ENCODE data around the gene PLEKHG3. TPM values are rescaled to one million over a fixed set of nuclear protein-coding genes. Genes with fewer than 3 reads are reported as not detected.

Gene PLEKHG3
- total RNA-seq, 1 donor from 2014 or later: 10.1 TPM

- Mint-ChIP-seq H3K9me3 (ENCODE audit: unreplicated experiment) (peaks cover 7% of the 10 kb centered on the region), H3K4me1 (ENCODE audit: low read depth, unreplicated experiment) (peaks cover 12% of the 10 kb centered on the region), H3K27me3 (ENCODE audit: unreplicated experiment) (peaks cover 10% of the 10 kb centered on the region), H3K4me3 (ENCODE audit: unreplicated experiment) (no peak overlapping the region), H3K27ac (ENCODE audit: unreplicated experiment) (no peak overlapping the region), H3K36me3 (ENCODE audit: unreplicated experiment) (no peaks in the 10 kb centered on the region)
- no peak for TF ChIP-seq CTCF (IDR thresholded peaks at IDR 0.05; ENCODE audit: partially characterized antibody, unreplicated experiment)
- no peak for DNase-seq
Observed at GRCh38 chr14:64768401-64769095, 64.3 kb downstream of the PLEKHG3 start.

DNA sequence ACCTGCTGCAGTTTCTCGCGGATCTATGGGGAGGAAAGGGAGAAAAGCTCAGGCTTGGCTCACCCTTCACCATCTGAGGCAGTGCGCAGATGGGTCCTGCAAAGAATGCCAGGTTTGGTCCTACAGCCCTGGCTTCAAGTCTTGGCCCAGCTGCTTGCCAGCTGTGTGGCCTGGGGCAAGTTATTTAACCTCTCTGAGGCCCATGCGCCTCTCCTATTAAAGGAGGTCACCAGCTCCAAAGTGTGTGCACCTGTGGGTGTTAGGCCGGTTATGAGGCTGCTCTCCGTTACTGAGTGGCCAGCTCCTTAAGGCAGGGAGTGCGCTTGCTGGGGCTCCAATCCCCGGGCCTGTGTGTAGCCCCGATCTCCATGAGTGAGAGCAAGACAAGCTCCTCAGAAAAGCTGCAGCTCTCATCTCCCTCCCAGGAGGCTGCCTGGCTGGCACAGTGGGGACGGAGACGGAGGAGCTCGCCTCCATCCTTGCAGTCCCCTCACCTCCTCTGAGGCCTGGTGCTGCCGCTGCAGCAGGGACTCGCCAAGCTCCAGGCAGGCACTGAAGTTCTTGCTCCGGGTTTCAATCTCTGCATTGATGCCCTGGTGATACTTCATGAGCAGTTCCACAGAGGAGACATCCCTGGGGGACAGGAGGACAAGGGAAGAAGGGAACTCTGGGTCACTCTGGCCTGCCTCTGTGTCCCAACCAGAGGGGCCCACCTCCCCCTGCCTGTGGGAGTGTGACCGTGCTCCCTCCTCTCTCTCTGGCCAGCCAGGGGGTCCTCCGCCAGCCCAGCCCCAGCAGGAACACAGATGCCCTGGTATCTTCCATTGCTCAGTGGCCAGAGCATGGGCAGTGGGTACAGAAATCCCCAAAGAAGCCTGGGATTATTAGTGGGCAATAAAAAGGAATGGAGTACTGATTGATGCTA, 65.1 kb downstream of the PLEKHG3 start:
- TF ChIP-seq CTCF (IDR thresholded peaks at IDR 0.05; ENCODE audit: partially characterized antibody, unreplicated experiment): no peak
- DNase-seq: no peak
- Mint-ChIP-seq H3K9me3 (ENCODE audit: unreplicated experiment) (peaks cover 7% of the 10 kb centered on the region), H3K4me1 (ENCODE audit: low read depth, unreplicated experiment) (peaks cover 5% of the 10 kb centered on the region), H3K27me3 (ENCODE audit: unreplicated experiment) (peaks cover 10% of the 10 kb centered on the region), H3K4me3 (ENCODE audit: unreplicated experiment) (no peak overlapping the region), H3K36me3 (ENCODE audit: unreplicated experiment) (no peaks in the 10 kb centered on the region), H3K27ac (ENCODE audit: unreplicated experiment) (no peak overlapping the region)

- Mint-ChIP-seq H3K36me3 (ENCODE audit: unreplicated experiment) (peaks cover under 1% of the 10 kb centered on the region), H3K27me3 (ENCODE audit: unreplicated experiment) (peaks cover 10% of the 10 kb centered on the region), H3K4me1 (ENCODE audit: low read depth, unreplicated experiment) (peaks cover 2% of the 10 kb centered on the region), H3K4me3 (ENCODE audit: unreplicated experiment) (no peak overlapping the region), H3K9me3 (ENCODE audit: unreplicated experiment) (peaks cover 7% of the 10 kb centered on the region), H3K27ac (ENCODE audit: unreplicated experiment) (no peak overlapping the region)
- no peak for TF ChIP-seq CTCF (IDR thresholded peaks at IDR 0.05; ENCODE audit: partially characterized antibody, unreplicated experiment)
- DNase-seq: no peak
Observed at GRCh38 chr14:64770751-64771150, 66.5 kb downstream of the PLEKHG3 start.

- DNase-seq: no peak
- Mint-ChIP-seq H3K27me3 (ENCODE audit: unreplicated experiment) (peaks cover 7% of the 10 kb centered on the region), H3K4me3 (ENCODE audit: unreplicated experiment) (no peak overlapping the region), H3K4me1 (ENCODE audit: low read depth, unreplicated experiment) (peaks cover 2% of the 10 kb centered on the region), H3K27ac (ENCODE audit: unreplicated experiment) (no peak overlapping the region), H3K36me3 (ENCODE audit: unreplicated experiment) (peaks cover 4% of the 10 kb centered on the region), H3K9me3 (ENCODE audit: unreplicated experiment) (peaks cover 7% of the 10 kb centered on the region)
- TF ChIP-seq CTCF (IDR thresholded peaks at IDR 0.05; ENCODE audit: partially characterized antibody, unreplicated experiment): no peak
Observed at GRCh38 chr14:64771161-64771560, 66.9 kb downstream of the PLEKHG3 start.
